ENCODE data around the gene DNAJC24.

GRCh38 chr11:31397239-31397834 is 27.7 kb downstream of the DNAJC24 start:
- TF ChIP-seq BHLHE40 (IDR thresholded peaks at IDR 0.05; ENCODE audit: borderline replicate concordance) (no peak), FOXA1 (IDR thresholded peaks at IDR 0.05) (no peak), ZNF384 (IDR thresholded peaks at IDR 0.05) (peak; percentile 99), SUZ12 (IDR thresholded peaks at IDR 0.05) (no peak), LEF1 (IDR thresholded peaks at IDR 0.05; ENCODE audit: borderline replicate concordance) (no peak), PKNOX1 (IDR thresholded peaks at IDR 0.05) (no peak), ARNT (IDR thresholded peaks at IDR 0.05) (no peak), L3MBTL2 (conservative IDR thresholded peaks at IDR 0.05) (no peak), TARDBP (IDR thresholded peaks at IDR 0.05) (no peak)
